Measurements from ENCODE around the gene VKORC1L1. TPM values are rescaled to one million over a fixed set of nuclear protein-coding genes. Genes with fewer than 3 reads are reported as not detected.

The VKORC1L1 gene
- total and polyA plus RNA-seq, 2 of the 8 experiments (the other 6 are each of a cell fraction or from before 2014, with no cell fraction given): 12.7 to 45.3 TPM

DNA sequence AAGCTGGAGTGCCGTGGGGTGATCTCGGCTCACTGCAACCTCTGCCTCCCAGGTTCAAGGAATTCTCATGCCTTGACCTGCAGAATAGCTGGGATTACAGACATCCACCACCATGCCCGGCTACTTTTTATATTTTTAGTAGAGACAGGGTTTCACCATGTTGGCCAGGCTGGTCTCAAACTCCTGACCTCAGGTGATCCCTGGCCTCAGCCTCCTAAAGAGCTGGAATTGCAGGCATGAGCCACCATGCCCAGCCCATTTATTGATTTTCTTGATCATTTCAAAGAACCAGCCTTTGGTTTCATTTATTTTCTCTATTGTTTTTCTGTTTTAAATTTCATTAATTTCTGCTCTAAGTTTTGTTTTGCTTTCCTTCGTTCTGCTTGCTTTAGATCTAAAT lies 58.8 kb downstream of the VKORC1L1 start:
- Histone ChIP-seq H3K4me2 (ENCODE audit: insufficient read depth in 1 of 2, low read depth in 2 of 2, low read length in 2 of 2) (no peak overlapping the region), H3K79me2 (ENCODE audit: control insufficient read depth in 1 of 2, insufficient read depth in 2 of 2, low read length in 2 of 2) (peaks cover 0 to 66% of the 10 kb centered on the region in 2 experiments; a peak in 2 of 4 replicates), H4K20me1 (replicated peaks in 1 of 2; ENCODE audit: control insufficient read depth in 1 of 2, insufficient read depth in 2 of 2, low read length in 2 of 2) (peaks cover 0 to 3% of the 10 kb centered on the region in 2 experiments)

More for the DNA sequence above, 58.8 kb downstream of the VKORC1L1 start:
- ChIA-PET CTCF (ENCODE audit: partially characterized antibody) (no interaction called here), POLR2A (ENCODE audit: partially characterized antibody) (interaction anchor here (1.3 kb wide), 1 partner anchor 33 kb away, joined by 3 read pairs; no protein-coding TSS in a partner anchor)
- H3K23ac ChIP-seq (ENCODE audit: insufficient read length): no peak overlapping the region
- no peak overlapping the region for H3K4me3 ChIP-seq (ENCODE audit: extremely low read depth in 1 of 4, insufficient read depth in 2 of 4, low read depth in 3 of 4, low read length in 4 of 4)
- TF ChIP-seq TCF12 (IDR thresholded peaks at IDR 0.05; ENCODE audit: low read depth, low read length) (no peak), POU5F1 (IDR thresholded peaks at IDR 0.05; ENCODE audit: low read depth, low read length) (no peak)
- H3K4ac ChIP-seq (replicated peaks; ENCODE audit: insufficient read length, low read depth, low read length): no peak overlapping the region
- no peak overlapping the region for H2AFZ ChIP-seq (ENCODE audit: low read length)
- H3K14ac ChIP-seq (ENCODE audit: insufficient read length): no peak overlapping the region
- 83% methylated on average over 4 of the region's 4 CpGs; no CpG with 5 or more reads in 1 of the 2 experiments for WGBS, 2 experiments (ENCODE audit: extremely low coverage in 1 of 2, insufficient coverage in 1 of 2, insufficient read length in 1 of 2, insufficient replicate concordance in 2 of 2, low coverage in 1 of 2, low lambda C conversion rate in 2 of 2, missing lambda C conversion rate in 1 of 2)
- H2BK20ac ChIP-seq (ENCODE audit: low read length): no peak overlapping the region
- H3K9ac ChIP-seq (replicated peaks in 1 of 4; ENCODE audit: extremely low read depth in 1 of 4, low read depth in 3 of 4, low read length in 3 of 4): no peak overlapping the region
- H2BK15ac ChIP-seq (ENCODE audit: low read length): no peak overlapping the region
- no peak overlapping the region for H3K56ac ChIP-seq (replicated peaks; ENCODE audit: insufficient read length, low read depth, low read length)
- H3K27ac ChIP-seq (ENCODE audit: low read depth, low read length): no peak overlapping the region
- FAIRE-seq (no peak), DNase-seq (ENCODE audit: low read depth in 1 of 2, low spot score in 2 of 2) (no peak)
- no peak overlapping the region for H4K5ac ChIP-seq (ENCODE audit: insufficient read length, low read depth, low read length)
- no peaks in the 10 kb centered on the region for H3K27me3 ChIP-seq (replicated peaks in 1 of 4; ENCODE audit: control insufficient read depth in 3 of 4, extremely low read depth in 1 of 4, insufficient read depth in 3 of 4, low read length in 3 of 4)
- H3K9me3 ChIP-seq (ENCODE audit: insufficient read depth in 2 of 2, low read depth in 1 of 2, low read length in 1 of 2): no peaks in the 10 kb centered on the region
- H3K18ac ChIP-seq (ENCODE audit: extremely low read depth, low read length): no peak overlapping the region
- H3K23me2 ChIP-seq (ENCODE audit: low read depth, low read length): no peaks in the 10 kb centered on the region
- H2BK120ac ChIP-seq (replicated peaks; ENCODE audit: low read depth, low read length): no peak overlapping the region
- H4K91ac ChIP-seq (replicated peaks; ENCODE audit: insufficient read length, low read length): no peak overlapping the region
- H2BK5ac ChIP-seq (ENCODE audit: low read depth, low read length): no peak overlapping the region
- no peak overlapping the region for H2BK12ac ChIP-seq (ENCODE audit: low read depth, low read length)
- H3K36me3 ChIP-seq (ENCODE audit: control insufficient read depth in 2 of 4, insufficient read depth in 4 of 4, low read length in 3 of 4): no peaks in the 10 kb centered on the region
- H2AK5ac ChIP-seq (ENCODE audit: low read depth, low read length): no peak overlapping the region
- no peak overlapping the region for H4K8ac ChIP-seq (ENCODE audit: extremely low read depth, insufficient read depth, low read length)
- H3K79me1 ChIP-seq (ENCODE audit: low read depth, low read length): no peaks in the 10 kb centered on the region; the same call in 1 of the 2 replicates
- H3K4me1 ChIP-seq (replicated peaks in 1 of 4; ENCODE audit: control insufficient read depth in 3 of 4, insufficient read depth in 4 of 4, low read length in 3 of 4): no peaks in the 10 kb centered on the region; a peak in 1 of 7 replicates
